GM21786 (cell line): Measurements from ENCODE around the gene NUDT9.
"Not testable (repeated sequence)": the region's sequence is repeated elsewhere in the genome, so short reads cannot be mapped to it uniquely, and the experiment has no call there.

Experiments used
- ATAC-seq: cut with Tn5 transposase; IDR thresholded peaks from one replicate; pipeline ENCODE4 v1.9.1; 2021; ENCODE audit not compliant: unreplicated experiment

Gene NUDT9

DNA sequence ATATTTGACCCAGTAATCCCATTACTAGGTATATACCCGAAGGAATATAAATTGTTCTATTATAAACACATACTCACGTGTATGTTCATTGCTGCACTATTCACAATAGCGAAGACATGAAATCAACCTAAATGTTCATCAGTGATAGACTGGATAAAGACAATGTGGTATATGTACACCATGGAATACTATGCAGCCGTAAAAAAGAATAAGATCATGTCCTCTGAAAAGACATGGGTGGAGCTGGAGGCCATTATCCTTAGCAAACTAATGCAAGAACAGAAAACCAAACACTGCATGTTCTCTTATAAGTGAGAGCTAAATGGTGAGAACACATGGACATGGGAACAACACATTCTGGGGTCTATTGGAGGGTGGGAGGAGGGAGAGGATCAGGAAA lies 36.5 kb downstream of the NUDT9 start:
- no peak for ATAC-seq

DNA sequence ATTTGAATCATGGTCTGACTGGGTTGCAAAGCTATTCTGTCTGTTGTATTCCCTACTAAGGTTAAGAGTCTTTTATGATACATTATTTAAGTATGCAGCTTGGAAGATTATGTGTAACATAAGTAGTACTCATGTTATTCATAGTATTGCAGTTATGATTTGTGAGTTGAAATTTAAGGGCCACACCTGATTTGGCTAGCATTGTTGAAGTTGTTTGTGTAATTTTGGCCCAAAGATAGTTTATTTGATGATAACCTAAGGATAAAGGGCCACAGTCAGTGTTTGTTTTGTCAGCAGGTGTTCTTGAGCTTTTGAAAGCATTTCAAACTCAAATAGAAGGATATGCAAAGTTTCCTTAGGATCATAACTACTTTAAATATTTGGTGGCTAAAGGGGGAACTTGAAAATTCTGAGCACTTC lies 38.9 kb downstream of the NUDT9 start:
- ATAC-seq = no peak

DNA sequence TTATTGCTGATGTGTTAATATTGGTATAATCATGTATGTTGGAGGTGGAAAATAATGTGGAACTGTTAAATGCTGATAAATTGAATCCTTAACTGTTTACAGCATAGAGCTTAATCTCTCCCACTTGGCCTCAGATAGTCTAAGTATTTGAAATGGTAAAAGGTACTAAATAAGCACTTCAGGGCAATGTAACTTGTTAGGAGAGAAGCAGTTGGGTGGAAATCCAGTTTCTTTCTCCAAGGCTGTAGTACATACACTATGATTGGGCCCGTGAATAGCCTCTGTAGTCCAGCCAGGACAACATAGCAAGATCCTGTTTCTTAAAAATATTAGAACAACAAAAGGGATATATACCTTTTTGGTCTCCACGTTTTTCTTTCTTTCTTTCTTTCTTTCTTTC lies 39.7 kb downstream of the NUDT9 start:
- ATAC-seq = no peak

DNA sequence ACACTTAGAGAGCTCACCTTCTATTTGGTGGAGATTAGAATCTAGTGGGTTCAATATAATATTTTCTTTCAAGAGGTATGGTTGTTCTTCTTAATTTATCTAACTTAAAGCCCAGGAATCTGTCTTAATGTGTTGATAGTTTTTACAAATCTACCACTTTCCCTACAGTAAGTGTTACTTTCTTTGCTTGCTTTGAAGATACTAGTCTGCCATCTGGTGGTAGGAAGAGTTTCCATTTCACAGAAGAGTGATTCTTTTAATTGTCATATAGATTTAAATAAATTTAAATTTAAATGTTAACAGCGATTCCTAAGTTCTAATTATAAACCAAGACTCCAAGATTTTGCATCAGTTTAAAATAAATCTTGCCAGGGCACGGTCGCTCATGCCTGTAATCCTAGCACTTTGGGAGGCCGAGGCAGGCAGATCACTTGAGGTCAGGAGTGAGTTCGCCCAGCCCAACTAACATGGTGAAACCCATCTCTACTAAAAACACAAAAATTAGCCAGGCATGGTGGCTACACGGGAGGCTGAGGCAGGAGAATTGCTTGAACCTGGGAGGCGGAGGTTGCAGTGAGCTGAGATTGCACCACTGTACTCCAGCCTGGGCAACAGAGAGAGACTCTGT lies 43.5 kb downstream of the NUDT9 start:
- no peak for ATAC-seq

DNA sequence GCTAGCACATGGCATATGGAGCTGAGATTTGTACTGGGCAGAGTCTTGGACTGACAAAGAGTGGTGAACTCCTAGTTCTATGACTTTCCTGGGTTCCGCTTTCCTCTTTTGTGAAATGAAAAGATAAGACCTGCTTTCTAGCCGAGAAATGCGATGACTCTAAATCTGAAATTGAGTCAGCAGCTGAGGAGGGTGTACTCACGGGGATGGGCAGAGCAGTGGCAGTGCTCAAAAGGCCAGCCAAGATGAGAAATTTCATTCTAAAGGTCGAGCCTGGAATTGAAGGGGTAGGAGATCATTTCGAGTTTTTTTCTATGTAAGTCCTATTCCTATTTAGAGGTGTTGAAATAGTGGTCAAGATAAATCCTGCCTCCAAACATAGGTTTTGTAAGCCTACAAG lies 47.0 kb downstream of the NUDT9 start:
- ATAC-seq = no peak

DNA sequence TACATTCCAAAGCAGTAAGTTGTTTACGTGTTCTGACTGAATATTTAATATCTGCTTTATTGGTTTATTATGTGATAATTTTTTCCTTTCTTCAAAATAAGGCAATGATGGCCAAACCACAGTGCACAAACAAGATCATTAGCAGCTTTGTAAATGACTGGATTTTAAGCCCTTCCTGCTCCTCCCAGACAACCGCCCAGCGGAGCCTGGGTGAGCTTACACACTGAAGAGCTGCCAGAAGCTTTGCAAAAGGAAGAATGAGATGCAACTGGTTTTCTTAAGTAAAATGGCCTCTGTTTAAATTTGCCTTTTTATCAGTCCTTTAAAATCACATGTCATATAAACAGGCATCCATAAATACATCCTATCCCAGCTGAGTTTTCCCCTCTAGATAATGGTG lies 54.6 kb downstream of the NUDT9 start:
- no peak for ATAC-seq

DNA sequence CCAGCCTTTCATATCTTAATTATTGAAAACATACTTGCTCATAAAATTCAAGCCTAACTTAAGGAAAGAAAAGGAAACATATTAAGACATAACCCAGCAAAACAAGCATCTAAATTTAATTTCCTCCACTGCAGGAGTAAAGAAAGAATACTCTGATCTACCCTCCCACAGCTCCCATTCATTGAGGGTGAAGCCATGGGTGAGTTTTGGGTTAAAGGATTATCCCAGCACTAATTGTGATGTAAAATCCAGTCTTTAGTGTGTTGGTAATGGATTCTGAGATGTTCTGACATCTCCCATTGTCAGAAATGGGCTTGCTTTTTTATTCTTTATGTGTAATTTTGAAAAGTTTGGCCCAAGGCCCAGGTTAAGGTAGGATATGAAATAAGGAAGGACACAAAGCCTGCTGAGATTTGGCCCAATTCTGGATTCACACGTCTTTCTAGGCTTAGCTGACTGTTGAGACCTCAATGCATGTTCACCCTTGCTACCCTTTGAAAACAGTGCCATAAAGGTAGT lies 56.4 kb downstream of the NUDT9 start:
- no peak for ATAC-seq

DNA sequence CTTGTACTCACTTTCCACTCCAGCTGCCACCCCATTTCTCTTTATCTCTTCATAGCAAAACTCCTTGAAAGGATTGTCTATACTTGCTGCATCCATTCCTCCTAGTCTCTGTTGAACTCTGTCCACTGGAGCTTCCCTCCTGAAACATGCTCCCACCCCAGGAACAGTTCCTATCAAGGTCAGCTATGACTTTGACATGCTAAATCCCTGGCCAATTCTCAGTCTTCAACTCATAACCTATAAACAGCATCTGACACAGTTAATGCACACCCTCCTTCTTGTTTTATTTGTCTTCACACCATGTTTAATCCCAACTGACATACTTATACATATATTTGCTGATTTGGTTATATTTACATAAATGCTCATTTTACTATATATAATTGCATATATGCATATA lies 59.0 kb downstream of the NUDT9 start:
- no peak for ATAC-seq

DNA sequence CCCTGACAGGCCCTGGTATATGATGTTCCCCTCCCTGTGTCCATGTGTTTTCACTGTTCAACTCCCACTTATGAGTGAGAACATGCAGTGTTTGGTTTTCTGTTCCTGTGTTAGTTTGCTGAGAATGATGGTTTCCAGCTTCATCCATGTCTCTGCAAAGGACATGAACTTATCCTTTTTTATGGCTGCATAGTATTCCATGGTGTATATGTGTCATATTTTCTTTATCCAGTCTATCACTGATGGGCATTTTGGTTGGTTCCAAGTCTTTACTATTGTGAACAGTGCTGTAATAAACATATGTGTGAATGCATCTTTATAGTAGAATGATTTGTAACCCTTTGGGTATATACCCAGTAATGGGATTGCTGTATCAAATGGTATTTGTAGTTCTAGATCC lies 60.9 kb downstream of the NUDT9 start:
- not testable (repeated sequence) for ATAC-seq

DNA sequence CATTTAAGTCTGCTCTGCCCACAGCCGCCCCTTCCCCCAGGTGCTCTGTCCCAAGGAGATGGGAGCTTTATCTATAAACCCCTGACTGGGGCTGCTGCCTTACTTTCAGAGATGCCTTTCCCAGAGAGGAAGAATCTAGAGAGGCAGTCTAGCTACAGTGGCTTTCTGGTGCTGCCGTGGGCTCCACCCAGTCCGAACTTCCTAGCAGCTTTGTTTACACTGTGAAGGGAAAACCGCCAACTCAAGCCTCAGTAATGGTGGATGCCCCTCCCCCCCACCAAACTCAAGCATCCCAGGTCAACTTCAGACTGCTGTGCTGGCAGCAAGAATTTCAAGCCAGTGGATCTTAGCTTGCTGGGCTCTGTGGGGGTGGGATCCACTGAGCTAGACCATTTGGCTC lies 66.3 kb downstream of the NUDT9 start:
- not testable (repeated sequence) for ATAC-seq

DNA sequence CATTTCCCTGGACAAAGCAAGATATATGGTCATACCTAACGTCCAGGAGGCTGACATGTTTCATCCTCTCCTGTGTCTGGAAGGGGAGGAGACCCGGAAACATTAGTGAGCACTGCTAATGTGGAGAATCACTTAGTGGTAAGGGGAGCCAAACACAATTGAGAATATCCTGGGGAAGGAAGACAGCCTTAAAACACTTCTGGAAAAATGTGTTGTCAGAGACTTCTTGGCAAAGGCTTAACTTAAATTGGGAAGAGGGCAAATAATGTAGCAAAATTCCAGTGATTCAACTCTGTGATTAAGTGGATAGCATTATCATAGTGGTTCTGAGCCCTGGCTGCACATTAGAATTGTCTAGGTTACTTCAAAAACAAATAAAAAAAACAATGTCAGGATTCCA lies 67.3 kb downstream of the NUDT9 start:
- ATAC-seq = no peak

DNA sequence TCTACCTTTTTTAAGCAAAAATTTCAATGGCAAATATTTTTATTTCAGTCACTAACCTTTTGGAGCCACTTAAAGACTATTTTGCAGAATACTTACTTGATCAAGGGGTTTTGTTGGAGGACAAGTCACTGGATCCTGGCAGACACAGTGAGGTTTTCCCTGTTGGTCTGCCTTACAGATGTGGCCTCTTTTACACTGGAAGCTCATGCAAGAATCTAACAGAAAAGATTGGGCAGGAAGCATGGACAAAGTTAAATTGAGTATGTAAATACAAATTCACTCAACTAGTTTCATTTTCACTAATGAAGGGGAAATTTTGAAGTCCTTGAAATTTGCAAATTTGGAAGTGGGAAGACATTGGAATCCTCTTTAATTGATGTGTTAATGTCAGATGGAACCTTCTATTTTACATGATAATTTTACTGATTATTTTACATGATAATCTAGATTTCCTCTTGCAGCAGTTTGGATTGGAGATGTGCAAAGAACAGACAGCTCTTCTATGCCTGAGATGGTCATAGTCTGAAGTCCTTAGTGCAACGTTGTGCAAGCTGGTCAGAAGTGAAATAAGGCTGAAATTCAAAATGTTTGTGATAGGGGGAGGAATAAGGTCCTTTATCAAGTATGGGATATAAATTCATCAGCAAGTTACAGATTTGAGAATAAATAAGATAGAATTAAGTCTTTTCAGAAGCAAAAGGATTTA lies 68.4 kb downstream of the NUDT9 start:
- ATAC-seq = no peak

DNA sequence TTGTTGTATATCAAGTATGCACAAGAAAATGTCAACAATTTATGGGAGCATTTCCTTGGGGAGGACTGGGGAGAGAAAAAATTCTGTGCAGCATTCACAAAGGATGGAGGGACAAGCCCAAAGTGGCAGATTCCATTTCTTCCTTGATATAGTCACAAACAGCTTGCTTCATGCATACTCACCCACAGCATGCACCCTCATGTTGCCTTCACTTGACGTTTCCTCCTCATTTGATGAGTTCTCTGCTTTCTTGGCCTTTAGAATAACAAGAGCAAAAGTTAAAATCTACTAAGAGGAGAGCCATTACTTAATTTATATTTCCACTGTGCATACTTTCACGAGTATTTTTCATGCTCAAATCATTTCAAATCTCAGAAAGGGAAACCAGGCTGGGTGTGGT lies 69.1 kb downstream of the NUDT9 start:
- no peak for ATAC-seq

DNA sequence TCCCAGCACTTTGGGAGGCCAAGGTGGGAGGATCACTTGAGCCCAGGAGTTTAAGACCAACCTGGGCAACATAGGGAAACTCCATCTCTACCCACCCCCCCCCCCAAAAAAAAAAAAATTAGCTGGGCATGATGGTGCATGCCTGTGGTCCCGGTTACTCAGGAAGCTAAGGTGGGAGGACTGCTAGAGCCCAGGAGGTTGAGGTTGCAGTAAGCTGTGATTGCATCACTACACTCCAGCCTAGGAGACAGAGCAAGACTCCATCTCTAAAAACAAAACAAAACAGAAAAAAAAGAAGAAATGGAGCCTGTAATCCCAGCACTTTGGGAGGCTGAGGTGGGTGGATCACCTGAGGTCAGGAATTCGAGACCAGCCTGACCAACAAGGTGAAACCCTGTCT lies 69.5 kb downstream of the NUDT9 start:
- ATAC-seq = not testable (repeated sequence)

DNA sequence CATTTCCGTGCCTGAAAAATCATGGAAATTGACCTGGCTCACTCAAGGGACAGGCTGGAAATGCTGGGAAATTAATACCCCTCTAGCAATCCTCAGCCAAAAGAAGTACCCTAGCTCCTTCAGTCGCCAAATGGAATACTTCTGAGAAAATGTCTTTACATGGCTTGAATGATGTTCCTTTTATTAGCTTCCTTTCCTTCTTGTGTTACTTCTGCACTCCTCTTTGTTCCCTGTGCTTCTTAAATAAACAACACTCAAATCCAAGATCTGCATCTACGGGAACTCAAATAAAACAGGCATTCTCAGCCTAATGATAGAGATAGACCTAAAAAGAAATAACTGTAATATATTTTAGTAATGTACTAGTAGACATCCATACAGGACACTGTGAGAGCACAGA lies 70.7 kb downstream of the NUDT9 start:
- ATAC-seq = no peak

DNA sequence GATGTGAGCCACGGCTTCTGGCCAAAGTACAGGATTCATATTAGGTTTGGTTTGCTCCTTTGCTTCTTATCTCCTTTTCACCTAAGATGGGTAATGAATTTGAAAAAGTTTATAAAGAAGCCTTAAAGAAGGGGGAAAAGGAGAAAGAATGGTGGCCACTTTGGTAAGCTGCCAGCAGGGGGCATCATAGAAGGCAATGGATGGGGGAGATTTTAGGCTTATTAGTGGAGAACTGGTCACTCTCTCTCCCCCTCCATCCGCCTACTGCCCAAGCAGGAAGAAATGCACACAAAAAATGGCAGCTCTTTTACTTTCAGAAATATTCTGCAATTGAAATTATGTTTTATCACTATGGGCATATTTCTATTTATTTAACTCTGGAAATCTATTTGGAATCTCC lies 74.8 kb downstream of the NUDT9 start:
- no peak for ATAC-seq

DNA sequence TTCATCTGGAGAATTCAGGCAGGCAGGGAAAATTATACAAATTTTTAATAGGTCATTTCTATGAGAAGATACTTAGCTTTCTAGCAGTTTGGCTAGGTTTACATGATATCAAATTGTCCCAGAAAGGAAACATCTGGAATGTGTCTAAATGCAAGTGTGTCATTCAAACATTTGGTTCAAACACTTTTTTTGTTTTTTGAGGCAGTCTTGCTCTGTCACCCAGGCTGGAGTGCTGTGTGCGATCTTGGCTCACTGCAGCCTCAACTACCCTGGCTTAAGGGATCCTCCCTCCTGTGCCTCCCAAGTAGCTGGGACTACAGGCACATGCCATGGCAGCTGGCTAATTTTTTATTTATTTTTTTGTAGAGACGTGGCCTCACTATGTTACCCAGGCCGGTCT lies 75.2 kb downstream of the NUDT9 start:
- ATAC-seq = no peak

DNA sequence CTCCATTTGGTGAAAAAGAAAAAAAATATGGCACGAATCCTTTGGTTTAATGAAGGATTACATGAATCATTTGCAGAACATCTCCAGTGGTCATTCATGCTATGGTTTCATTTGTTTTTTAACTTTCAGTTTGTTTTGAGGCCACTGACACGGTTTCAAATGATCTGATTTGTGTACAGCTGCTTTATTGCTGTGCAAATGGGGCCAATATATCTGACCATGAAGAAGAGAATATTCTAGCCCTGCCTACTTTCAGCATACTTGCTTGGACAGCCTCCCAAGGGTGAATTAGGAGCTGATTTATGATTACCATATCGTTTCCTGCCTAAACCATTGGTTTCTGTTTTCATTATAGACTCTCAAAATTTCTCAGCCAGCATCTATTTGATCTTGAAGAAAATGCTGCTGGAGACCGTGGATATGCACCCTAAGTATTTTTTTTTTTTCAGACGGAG lies 76.1 kb downstream of the NUDT9 start:
- peak; percentile 70 for ATAC-seq

DNA sequence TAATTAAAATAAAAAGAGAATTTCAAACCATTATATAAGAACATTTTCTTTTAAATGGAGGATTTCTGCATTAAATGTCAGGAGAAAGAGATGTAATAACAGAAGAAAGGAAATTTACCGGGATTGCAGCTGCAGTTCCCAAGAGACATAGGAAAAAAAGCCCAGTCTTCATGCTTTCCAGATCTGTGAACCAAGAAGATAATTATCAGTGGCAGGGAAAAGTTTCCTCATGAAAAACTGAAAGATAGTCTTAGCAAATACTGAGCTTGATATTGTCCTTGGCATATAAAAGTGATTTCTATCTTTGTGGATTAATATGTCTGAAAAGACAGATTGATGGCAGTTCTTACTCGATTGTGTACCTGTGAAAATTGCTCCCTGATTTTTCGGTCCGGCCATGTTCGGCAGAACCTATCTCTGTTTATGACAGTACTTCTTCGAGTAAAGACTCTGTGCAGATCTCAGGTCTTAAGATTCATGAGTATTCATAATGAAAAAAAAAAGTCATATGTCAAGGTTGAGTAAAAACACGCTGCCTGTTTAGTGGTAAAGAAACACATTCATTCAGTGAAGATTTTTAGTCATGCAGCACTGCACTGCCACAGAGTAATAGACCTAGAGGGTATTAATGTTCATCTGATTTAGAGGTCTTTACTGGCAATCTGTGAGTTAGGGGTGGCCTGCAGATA lies 77.2 kb downstream of the NUDT9 start:
- ATAC-seq = peak; percentile 69

DNA sequence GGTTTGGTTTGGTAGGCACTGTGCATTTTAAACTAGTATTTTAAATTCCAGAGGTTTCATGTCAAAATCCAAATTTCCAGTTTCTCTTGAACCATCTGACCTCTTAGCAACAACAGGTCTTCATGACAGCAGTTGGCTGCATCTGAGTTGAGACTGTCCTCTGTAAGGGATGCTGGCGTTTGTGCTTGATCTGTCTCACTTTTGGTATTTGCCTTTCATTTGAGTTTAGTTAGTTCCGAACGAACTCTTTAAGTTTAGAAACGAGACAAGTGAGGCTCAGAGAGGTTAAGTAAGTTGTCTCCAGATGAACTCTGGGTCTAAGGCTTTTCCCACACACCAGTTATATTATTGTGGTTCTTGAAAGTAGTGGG lies 77.7 kb downstream of the NUDT9 start:
- ATAC-seq = peak; percentile 31

DNA sequence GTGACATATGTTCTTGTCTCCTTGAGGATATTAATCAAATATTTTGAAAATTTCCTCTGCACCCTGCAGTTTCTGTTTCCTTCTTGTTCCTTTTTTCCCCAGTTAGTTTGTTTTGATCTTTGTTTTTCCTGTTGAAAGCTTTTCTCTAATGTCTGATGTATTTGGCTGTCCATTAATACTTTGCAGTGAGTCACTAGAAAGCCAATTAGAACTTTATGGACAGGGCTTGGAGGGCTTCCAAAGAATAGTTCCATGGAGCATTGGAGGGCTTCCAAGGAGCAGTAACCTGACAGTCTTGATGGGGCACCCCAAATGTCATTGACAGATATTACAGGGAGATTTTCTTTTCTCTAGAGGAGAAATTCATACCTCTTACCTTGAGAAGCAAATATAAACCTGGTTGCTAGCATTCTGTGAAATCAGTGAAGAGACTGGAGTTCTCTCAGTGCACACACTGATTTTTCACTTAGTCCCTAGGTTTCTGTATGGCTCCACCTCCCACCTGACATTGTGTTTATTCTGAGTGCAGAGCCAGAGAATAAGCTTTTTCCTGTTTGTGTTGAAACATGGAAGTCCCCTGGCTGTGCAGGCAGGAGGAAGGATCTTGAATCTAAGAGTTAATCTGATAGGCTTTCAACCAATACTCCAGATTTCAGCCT lies 80.3 kb downstream of the NUDT9 start:
- ATAC-seq = no peak

DNA sequence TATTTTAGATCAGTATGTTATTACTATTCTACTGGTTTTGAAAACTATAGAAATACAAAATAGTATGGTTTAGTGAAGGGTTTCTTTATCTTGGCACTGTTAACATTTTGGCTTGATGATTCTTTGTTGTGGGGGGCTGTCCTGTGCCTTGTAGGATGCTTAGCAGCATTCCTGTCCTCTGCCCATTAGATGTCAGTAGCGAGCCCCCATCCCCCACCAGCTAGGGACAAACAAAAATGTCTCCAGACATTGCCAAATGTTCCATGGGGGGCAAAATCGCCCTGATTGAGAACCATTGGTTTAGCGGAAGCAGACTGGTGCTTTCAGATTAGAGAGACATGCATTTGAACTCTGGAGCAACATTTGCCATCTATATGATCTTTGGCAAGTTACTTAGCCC lies 83.5 kb downstream of the NUDT9 start:
- no peak for ATAC-seq
